Naive B cell (primary cell): ENCODE data around the gene GPSM1. TPM values are rescaled to one million over a fixed set of nuclear protein-coding genes. Genes with fewer than 3 reads are reported as not detected.
"Not testable (repeated sequence)": the region's sequence is repeated elsewhere in the genome, so short reads cannot be mapped to it uniquely, and the experiment has no call there.

Experiments
- ATAC-seq, 2 donors: fragments of 150-1000 bp; cut with Tn5 transposase; 2 replicates each; pipeline ENCODE4 v1.10.0; 2021; ENCODE audit warnings: low read depth in 2 of 2, mild to moderate bottlenecking in 2 of 2, moderate library complexity in 2 of 2
- DNase-seq: peaks from one replicate; pipeline ENCODE4 v3.0.0; 2022
- H3K27ac Mint-ChIP-seq, 6 donors: one replicate each; pipeline ENCODE4 v1.8.0; 2020 to 2022; ENCODE audit warnings: mild to moderate bottlenecking in 6 of 6, mixed read lengths in 6 of 6, moderate library complexity in 5 of 6, inconsistent platforms in 2 of 6
- H3K27me3 Mint-ChIP-seq, 3 donors: one replicate each; pipeline ENCODE4 v1.8.0; 2021 to 2022; ENCODE audit warnings: mixed read lengths in 3 of 3, mild to moderate bottlenecking in 1 of 3
- H3K36me3 Mint-ChIP-seq, 2 donors: one replicate each; pipeline ENCODE4 v1.8.0; 2020 to 2022; ENCODE audit warnings: mixed read lengths in 2 of 2, inconsistent platforms in 1 of 2, mild to moderate bottlenecking in 1 of 2
- H3K4me1 Mint-ChIP-seq, 3 donors: one replicate each; pipeline ENCODE4 v1.8.0; 2020 to 2022; ENCODE audit warnings: mixed read lengths in 3 of 3, inconsistent platforms in 1 of 3, mild to moderate bottlenecking in 1 of 3, moderate library complexity in 1 of 3
- H3K4me3 Mint-ChIP-seq, 8 donors: one replicate each; pipeline ENCODE4 v1.8.0; 2020 to 2022; ENCODE audit warnings: mild to moderate bottlenecking in 8 of 8, mixed read lengths in 8 of 8, moderate library complexity in 8 of 8, inconsistent platforms in 2 of 8
- H3K9me3 Mint-ChIP-seq, 7 donors: one replicate each; pipeline ENCODE4 v1.8.0; 2020 to 2022; ENCODE audit warnings: mixed read lengths in 7 of 7, mild to moderate bottlenecking in 5 of 7, inconsistent platforms in 2 of 7, moderate library complexity in 1 of 7
- polyA plus RNA-seq, 6 donors: library from polyadenylated mRNA; unstranded; fragments of 300-500 nt; fragmentation: Illumina TruSeq; gene quantifications; one replicate each; pipeline ENCODE4 v1.2.3, GENCODE V29; 2021; ENCODE audit warnings: low read depth in 6 of 6

Gene GPSM1
- polyA plus RNA-seq, 6 donors from 2014 or later: 0.69 to 1.6 (median 0.94) TPM; not detected in 1

DNA sequence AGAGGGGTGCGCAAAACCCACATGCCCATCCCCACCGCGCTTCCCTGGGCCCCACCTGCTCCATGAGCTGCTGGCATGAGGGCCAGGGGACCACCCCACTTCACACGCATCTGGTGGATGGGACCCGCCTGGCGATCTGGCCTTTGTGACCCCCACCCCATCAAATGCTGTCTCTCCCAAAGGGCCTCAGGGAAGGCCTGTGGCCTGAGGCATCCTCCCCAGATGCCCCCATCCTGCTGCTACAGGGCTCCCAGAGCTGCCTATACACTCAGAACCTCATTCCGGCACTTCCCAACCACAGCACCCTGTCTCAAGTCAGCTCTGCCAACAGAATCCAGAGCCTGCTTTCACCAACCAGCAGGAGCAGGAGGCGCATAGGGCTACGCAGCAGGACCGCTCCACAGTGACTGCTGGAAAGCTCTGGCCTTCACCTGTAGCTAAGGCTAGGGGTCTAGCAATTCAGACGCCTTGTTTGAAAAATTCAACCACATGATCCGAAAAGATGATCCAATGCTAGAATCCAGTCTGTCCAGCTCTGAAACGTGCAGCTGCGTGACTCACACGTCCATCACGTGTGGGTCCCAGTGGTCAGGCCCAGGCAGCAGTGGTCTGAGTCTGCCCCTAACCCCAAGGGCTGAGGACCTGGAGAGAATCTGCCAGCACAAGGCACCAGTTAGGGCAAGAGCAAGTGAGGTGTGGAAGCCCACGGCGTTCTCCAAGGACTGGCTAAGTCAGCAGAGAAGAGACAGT lies 74.0 kb downstream of the GPSM1 start:
- ATAC-seq (no peak), DNase-seq (no peak)
- Mint-ChIP-seq H3K4me3 (peak overlapping the region in 5 of 8 donors; percentile 41 to 94 (median 76)), H3K36me3 (no peaks in the 10 kb centered on the region), H3K27me3 (no peaks in the 10 kb centered on the region), H3K9me3 (no peaks in the 10 kb centered on the region), H3K4me1 (peaks cover 25 to 59% (median 42%) of the 10 kb centered on the region in 3 donors), H3K27ac (peak overlapping the region in 4 of 6 donors; percentile 80 to 89 (median 82))

DNA sequence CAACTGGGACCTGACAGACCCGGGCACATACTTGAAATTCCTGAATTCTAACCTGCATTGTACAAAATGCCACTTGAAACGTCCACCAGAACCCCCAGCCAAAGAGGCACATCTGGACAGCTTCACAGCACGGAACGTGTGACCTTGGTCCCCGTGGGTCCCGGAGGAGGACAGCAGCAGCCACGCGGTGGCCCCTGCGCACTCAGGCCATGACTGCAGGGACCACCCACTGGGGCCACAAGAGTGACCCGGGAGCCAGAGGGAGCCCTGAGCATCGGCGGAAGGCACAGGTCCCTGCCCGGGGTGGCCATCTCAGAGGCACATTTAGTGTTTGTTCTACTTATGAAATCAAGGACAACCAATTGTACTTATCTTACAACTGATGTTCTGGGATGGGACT lies 74.7 kb downstream of the GPSM1 start:
- ATAC-seq (no peak), DNase-seq (no peak)
- no peaks in the 10 kb centered on the region for H3K9me3 Mint-ChIP-seq
- H3K4me3 Mint-ChIP-seq: peak overlapping the region in 4 of 8 donors; percentile 24 to 66 (median 54)
- peak overlapping the region in 4 of 6 donors; percentile 28 to 83 (median 56) for H3K27ac Mint-ChIP-seq
- peaks cover 25 to 62% (median 42%) of the 10 kb centered on the region in 3 donors for H3K4me1 Mint-ChIP-seq
- H3K36me3 Mint-ChIP-seq: no peaks in the 10 kb centered on the region
- H3K27me3 Mint-ChIP-seq: no peaks in the 10 kb centered on the region

DNA sequence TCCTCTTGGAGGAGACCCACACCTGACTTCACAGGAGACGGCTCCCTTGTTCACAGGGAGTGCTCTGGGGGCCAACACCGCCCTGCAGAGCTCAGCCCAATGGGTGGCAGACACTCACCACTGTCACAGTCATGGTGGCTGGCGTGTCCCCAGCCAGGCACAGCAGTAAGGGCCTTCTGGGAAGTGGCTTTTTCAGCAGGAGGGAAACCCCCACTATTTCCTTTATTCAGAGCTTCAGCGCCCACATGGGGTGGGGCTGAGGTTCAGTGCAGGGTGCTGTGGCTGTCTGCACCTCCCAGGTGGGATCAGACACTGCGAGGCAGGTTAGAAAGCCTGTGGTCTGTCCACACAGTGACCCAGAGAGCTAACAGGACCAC lies 76.2 kb downstream of the GPSM1 start:
- Mint-ChIP-seq H3K27ac (peak overlapping the region; percentile 66 to 94 (median 86)), H3K9me3 (no peaks in the 10 kb centered on the region), H3K4me1 (peaks cover 32 to 67% (median 40%) of the 10 kb centered on the region in 3 donors), H3K27me3 (no peaks in the 10 kb centered on the region), H3K36me3 (peaks cover 0 to 2% of the 10 kb centered on the region in 2 donors), H3K4me3 (peak overlapping the region in 7 of 8 donors; percentile 23 to 80 (median 72))
- ATAC-seq (peak; percentile 78 to 81), DNase-seq (peak; percentile 51)

DNA sequence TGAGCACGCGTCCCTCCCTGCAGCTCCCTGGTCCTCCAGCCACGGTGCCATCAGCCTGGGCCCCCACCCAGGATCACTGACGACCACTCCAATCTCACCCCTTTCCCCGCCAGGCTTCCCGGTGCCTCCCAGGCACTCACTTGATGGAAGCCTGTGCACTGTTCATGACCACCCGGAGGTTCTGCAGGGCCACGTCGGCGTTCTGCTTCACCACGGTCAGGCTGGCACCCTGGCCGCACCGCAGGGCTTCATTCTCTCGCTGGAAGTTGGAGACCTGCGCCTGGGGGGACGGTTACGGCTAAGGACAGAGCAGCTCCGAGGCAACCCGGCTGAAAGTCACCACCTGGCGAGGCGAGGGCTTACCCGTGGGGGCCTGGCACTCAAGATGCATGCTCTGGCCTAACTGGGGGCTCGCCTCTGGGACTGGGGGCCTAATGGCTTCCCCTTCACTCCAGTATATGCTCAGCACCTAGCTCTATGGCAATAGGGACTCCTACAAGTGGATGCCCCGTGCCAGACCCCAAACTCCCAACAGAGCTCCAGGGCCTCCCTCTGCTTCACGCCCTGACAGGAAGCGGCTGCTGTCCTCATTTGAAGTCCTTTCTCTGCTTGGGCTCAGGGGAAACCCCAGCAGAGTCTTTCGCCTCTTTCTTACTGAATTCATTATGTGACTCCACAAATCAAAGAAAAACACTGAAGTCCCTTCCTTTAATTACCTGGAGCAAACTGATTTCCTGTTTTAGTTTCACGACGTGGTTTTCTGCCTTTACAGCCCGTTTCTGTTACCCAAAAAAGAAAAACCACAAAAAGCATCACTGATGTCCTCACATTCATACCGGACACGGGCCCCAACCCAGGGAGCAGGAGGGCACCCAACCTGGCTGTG lies 76.8 kb downstream of the GPSM1 start:
- ATAC-seq: no peak
- peaks cover 31 to 67% (median 40%) of the 10 kb centered on the region in 3 donors for H3K4me1 Mint-ChIP-seq
- no peaks in the 10 kb centered on the region for H3K9me3 Mint-ChIP-seq
- H3K36me3 Mint-ChIP-seq: peaks cover 0 to 8% of the 10 kb centered on the region in 2 donors
- DNase-seq: no peak
- H3K4me3 Mint-ChIP-seq: peak overlapping the region; percentile 66 to 80 (median 70)
- H3K27ac Mint-ChIP-seq: peak overlapping the region; percentile 86 to 95 (median 90)
- H3K27me3 Mint-ChIP-seq: no peaks in the 10 kb centered on the region

DNA sequence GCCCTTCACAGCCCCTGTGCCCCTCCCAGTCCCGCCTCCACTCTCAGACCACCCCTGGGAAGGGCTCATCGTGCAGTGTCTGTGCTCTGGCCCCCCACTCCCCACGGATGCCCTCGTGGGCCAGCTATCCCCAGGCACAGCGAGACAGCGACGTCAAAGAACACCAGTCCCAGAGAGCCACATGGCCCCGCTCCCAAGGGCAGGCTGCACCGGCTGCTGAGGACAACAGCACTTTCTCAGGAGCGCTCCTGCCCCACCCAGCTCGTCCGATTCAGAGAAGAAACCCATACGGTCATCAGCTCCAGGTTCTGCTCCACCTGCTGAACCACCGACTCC lies 77.4 kb downstream of the GPSM1 start:
- Mint-ChIP-seq H3K4me1 (peaks cover 32 to 70% (median 42%) of the 10 kb centered on the region in 3 donors), H3K27me3 (no peaks in the 10 kb centered on the region), H3K36me3 (peaks cover 0 to 8% of the 10 kb centered on the region in 2 donors), H3K9me3 (no peaks in the 10 kb centered on the region), H3K27ac (peak overlapping the region; percentile 86 to 94 (median 90)), H3K4me3 (peak overlapping the region; percentile 66 to 79 (median 68))
- ATAC-seq (no peak), DNase-seq (no peak)

DNA sequence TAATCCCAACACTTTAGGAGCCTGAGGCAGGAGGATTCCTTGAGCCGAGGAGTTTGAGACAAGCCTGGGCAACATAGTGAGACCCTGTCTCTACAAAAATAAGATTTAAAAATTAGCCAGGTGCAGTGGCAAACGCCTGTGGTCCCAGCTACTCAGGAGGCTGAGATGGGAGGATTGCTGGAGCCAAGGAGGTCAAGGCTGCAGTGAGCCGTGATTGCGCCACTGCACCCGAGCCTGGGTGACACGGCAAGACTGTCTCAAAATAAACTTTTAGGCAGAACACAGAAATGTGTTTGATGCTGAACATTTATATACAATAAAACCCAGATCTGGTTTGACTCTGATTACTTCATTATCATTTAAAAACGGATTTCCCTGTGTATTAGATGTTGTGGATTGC lies 78.1 kb downstream of the GPSM1 start:
- peaks cover 38 to 73% (median 46%) of the 10 kb centered on the region in 3 donors for H3K4me1 Mint-ChIP-seq
- no peak for ATAC-seq
- peaks cover 0 to 8% of the 10 kb centered on the region in 2 donors for H3K36me3 Mint-ChIP-seq
- peak overlapping the region in 5 of 8 donors; percentile 5 to 83 (median 79) for H3K4me3 Mint-ChIP-seq
- H3K27me3 Mint-ChIP-seq: no peaks in the 10 kb centered on the region
- H3K27ac Mint-ChIP-seq: peak overlapping the region in 3 of 6 donors; percentile 32 to 93 (median 86)
- no peak for DNase-seq
- no peaks in the 10 kb centered on the region for H3K9me3 Mint-ChIP-seq

DNA sequence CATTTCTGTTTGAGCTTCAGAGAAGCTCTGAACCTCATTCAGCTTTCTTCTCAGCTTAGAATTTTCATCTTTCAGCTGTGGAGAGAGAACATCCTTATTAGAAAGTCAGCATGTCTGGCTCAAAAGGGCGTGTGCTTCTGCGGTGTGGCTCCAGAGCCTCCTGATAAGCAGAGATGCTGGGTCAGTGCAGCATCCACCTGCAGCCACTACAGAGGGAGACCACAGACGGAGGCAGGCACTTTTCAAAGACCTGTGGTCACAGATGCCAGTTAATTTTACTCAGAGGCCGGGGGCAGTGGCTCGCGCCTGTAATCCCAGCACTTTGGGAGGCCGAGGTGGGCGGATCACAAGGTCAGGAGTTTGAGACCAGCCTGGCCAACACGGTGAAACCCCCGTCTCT lies 78.6 kb downstream of the GPSM1 start:
- peak overlapping the region in 4 of 8 donors; percentile 51 to 83 (median 74) for H3K4me3 Mint-ChIP-seq
- peaks cover 39 to 77% (median 47%) of the 10 kb centered on the region in 3 donors for H3K4me1 Mint-ChIP-seq
- H3K36me3 Mint-ChIP-seq, H3K27ac Mint-ChIP-seq, ATAC-seq, H3K9me3 Mint-ChIP-seq, H3K27me3 Mint-ChIP-seq, DNase-seq: not testable (repeated sequence)

DNA sequence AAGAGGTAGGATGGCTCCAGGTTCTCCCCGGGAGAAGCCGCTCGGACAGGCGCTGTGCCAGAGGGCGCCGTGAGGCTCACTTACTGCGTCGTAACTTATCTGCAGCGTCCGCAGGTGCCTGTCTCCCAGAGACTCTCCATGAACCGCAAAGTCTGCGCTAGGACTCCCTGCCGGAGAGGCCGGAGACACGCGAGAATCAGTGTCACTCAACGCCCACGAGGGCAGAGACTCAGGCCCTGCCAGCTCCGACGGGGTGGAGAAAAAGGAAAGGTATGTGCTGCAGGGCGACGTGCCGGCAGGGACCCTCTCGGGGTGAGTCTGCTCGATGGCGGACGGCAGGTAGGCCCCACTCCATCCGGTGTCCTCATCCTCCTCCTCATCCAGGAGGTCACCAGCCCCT lies 79.7 kb downstream of the GPSM1 start:
- peaks cover 46 to 79% (median 55%) of the 10 kb centered on the region in 3 donors for H3K4me1 Mint-ChIP-seq
- not testable (repeated sequence) for H3K27me3 Mint-ChIP-seq, H3K9me3 Mint-ChIP-seq, DNase-seq, ATAC-seq, H3K36me3 Mint-ChIP-seq
- peak overlapping the region in 2 of 8 donors; percentile 38 to 44 for H3K4me3 Mint-ChIP-seq
- peak overlapping the region in 2 of 6 donors; percentile 11 to 69 for H3K27ac Mint-ChIP-seq

DNA sequence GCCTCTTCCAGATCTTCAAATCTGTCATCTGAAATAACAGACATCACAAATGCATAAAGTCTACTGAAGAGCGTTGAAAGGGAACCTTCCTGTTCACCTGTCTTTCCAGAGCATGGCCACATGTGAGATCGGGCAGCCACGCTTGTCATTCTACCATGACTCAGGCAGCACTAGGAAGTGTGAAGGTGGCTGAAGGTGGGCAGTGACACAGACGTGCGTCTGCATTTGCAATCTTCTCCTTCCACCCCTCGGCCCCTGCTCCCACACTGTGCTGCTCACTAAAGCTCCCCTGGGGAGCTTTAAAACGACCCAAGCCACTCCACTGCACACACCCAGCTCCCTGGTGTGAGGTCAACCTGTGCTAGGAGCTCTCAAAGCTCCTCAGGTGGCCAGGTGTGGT lies 80.6 kb downstream of the GPSM1 start:
- peaks cover 0 to 8% of the 10 kb centered on the region in 2 donors for H3K36me3 Mint-ChIP-seq
- H3K27me3 Mint-ChIP-seq: no peaks in the 10 kb centered on the region
- H3K4me1 Mint-ChIP-seq: peaks cover 46 to 79% (median 49%) of the 10 kb centered on the region in 3 donors
- ATAC-seq (no peak), DNase-seq (no peak)
- H3K9me3 Mint-ChIP-seq: no peaks in the 10 kb centered on the region
- H3K4me3 Mint-ChIP-seq: peak overlapping the region in 6 of 8 donors; percentile 9 to 92 (median 64)
- peak overlapping the region in 1 of 6 donors; percentile 72 for H3K27ac Mint-ChIP-seq

Other genes starting within 250 kb of the GPSM1 start
- gene NACC2, start 232.2 kb upstream of the GPSM1 start, polyA plus RNA-seq: under 1 TPM in 4 of 6 donors, not detected in 2; 0.04 to 0.11 (median 0.06) TPM
- 10 to 100 TPM in 5 of 6 donors, 1 to 10 TPM in 1; 6.8 to 26.5 (median 18.0) TPM for gene TMEM250, start 208.7 kb upstream of the GPSM1 start, polyA plus RNA-seq
- not detected for gene LHX3, start 122.4 kb upstream of the GPSM1 start, polyA plus RNA-seq
- gene QSOX2, start 81.7 kb upstream of the GPSM1 start, polyA plus RNA-seq: 1 to 10 TPM; 2.8 to 4.6 (median 3.7) TPM
- gene CCDC187, start 23.4 kb upstream of the GPSM1 start, polyA plus RNA-seq: 1 to 10 TPM in 3 of 6 donors, under 1 TPM in 3; 0.38 to 4.3 (median 1.5) TPM
- gene DNLZ, start 36.2 kb downstream of the GPSM1 start, polyA plus RNA-seq: 10 to 100 TPM; 42.2 to 93.0 (median 57.2) TPM
- gene CARD9, start 46.1 kb downstream of the GPSM1 start, polyA plus RNA-seq: under 1 TPM in 5 of 6 donors, not detected in 1; 0.16 to 0.52 (median 0.33) TPM
- 1 to 10 TPM in 5 of 6 donors, not detected in 1; 1.1 to 2.1 (median 1.3) TPM for gene SNAPC4, start 72.6 kb downstream of the GPSM1 start, polyA plus RNA-seq
- 10 to 100 TPM in 5 of 6 donors, 1 to 10 TPM in 1; 6.4 to 15.8 (median 14.4) TPM for gene ENTR1, start 83.1 kb downstream of the GPSM1 start, polyA plus RNA-seq
- gene PMPCA, start 83.1 kb downstream of the GPSM1 start, polyA plus RNA-seq: 10 to 100 TPM; 28.1 to 39.8 (median 35.1) TPM
- 1 to 10 TPM in 5 of 6 donors, under 1 TPM in 1; 0.61 to 6.8 (median 3.2) TPM for gene INPP5E, start 112.3 kb downstream of the GPSM1 start, polyA plus RNA-seq
- 10 to 100 TPM; 10.3 to 35.2 (median 20.0) TPM for gene SEC16A, start 155.5 kb downstream of the GPSM1 start, polyA plus RNA-seq
- 1 to 10 TPM in 5 of 6 donors, under 1 TPM in 1; 0.05 to 8.0 (median 2.4) TPM for gene NOTCH1, start 218.5 kb downstream of the GPSM1 start, polyA plus RNA-seq